ENCODE data around the gene GRID1. TPM values are rescaled to one million over a fixed set of nuclear protein-coding genes. Genes with fewer than 3 reads are reported as not detected.

Gene GRID1
- total and polyA plus RNA-seq, 9 of the 15 experiments (the other 6 are each of a cell fraction or from before 2014, with no cell fraction given): 0.01 to 7.2 (median 1.2) TPM

DNA sequence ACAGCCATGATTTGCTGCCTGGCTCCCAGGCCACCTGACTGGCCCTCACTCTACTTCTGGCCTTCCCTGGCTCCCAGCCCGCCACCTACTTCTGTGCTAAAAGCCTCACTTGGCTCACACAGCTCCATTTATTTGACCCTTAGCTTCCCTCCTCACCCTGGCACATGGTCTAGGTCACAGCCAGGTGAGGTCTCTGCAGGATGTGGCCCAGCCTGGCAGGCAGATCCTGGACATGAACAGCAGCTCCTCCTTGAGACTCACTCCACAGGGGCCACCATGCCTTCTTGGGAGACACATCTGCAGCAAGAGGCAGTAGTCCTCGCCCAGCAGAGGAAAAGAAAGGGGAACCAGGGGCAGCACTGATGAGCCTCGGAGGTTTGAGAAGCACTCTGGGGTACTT, 64.6 kb downstream of the GRID1 start (continued):
- TF ChIP-seq, protein P1, sequence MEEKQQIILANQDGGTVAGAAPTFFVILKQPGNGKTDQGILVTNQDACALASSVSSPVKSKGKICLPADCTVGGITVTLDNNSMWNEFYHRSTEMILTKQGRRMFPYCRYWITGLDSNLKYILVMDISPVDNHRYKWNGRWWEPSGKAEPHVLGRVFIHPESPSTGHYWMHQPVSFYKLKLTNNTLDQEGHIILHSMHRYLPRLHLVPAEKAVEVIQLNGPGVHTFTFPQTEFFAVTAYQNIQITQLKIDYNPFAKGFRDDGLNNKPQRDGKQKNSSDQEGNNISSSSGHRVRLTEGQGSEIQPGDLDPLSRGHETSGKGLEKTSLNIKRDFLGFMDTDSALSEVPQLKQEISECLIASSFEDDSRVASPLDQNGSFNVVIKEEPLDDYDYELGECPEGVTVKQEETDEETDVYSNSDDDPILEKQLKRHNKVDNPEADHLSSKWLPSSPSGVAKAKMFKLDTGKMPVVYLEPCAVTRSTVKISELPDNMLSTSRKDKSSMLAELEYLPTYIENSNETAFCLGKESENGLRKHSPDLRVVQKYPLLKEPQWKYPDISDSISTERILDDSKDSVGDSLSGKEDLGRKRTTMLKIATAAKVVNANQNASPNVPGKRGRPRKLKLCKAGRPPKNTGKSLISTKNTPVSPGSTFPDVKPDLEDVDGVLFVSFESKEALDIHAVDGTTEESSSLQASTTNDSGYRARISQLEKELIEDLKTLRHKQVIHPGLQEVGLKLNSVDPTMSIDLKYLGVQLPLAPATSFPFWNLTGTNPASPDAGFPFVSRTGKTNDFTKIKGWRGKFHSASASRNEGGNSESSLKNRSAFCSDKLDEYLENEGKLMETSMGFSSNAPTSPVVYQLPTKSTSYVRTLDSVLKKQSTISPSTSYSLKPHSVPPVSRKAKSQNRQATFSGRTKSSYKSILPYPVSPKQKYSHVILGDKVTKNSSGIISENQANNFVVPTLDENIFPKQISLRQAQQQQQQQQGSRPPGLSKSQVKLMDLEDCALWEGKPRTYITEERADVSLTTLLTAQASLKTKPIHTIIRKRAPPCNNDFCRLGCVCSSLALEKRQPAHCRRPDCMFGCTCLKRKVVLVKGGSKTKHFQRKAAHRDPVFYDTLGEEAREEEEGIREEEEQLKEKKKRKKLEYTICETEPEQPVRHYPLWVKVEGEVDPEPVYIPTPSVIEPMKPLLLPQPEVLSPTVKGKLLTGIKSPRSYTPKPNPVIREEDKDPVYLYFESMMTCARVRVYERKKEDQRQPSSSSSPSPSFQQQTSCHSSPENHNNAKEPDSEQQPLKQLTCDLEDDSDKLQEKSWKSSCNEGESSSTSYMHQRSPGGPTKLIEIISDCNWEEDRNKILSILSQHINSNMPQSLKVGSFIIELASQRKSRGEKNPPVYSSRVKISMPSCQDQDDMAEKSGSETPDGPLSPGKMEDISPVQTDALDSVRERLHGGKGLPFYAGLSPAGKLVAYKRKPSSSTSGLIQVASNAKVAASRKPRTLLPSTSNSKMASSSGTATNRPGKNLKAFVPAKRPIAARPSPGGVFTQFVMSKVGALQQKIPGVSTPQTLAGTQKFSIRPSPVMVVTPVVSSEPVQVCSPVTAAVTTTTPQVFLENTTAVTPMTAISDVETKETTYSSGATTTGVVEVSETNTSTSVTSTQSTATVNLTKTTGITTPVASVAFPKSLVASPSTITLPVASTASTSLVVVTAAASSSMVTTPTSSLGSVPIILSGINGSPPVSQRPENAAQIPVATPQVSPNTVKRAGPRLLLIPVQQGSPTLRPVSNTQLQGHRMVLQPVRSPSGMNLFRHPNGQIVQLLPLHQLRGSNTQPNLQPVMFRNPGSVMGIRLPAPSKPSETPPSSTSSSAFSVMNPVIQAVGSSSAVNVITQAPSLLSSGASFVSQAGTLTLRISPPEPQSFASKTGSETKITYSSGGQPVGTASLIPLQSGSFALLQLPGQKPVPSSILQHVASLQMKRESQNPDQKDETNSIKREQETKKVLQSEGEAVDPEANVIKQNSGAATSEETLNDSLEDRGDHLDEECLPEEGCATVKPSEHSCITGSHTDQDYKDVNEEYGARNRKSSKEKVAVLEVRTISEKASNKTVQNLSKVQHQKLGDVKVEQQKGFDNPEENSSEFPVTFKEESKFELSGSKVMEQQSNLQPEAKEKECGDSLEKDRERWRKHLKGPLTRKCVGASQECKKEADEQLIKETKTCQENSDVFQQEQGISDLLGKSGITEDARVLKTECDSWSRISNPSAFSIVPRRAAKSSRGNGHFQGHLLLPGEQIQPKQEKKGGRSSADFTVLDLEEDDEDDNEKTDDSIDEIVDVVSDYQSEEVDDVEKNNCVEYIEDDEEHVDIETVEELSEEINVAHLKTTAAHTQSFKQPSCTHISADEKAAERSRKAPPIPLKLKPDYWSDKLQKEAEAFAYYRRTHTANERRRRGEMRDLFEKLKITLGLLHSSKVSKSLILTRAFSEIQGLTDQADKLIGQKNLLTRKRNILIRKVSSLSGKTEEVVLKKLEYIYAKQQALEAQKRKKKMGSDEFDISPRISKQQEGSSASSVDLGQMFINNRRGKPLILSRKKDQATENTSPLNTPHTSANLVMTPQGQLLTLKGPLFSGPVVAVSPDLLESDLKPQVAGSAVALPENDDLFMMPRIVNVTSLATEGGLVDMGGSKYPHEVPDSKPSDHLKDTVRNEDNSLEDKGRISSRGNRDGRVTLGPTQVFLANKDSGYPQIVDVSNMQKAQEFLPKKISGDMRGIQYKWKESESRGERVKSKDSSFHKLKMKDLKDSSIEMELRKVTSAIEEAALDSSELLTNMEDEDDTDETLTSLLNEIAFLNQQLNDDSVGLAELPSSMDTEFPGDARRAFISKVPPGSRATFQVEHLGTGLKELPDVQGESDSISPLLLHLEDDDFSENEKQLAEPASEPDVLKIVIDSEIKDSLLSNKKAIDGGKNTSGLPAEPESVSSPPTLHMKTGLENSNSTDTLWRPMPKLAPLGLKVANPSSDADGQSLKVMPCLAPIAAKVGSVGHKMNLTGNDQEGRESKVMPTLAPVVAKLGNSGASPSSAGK (IDR thresholded peaks at IDR 0.05): no peak
- TF ChIP-seq SMARCA4 (IDR thresholded peaks at IDR 0.05): no peak
- TF ChIP-seq SAFB2 (IDR thresholded peaks at IDR 0.05; ENCODE audit: borderline replicate concordance, low read depth, low read length, severe bottlenecking): no peak
- TF ChIP-seq CHD2 (IDR thresholded peaks at IDR 0.05; ENCODE audit: low read depth, low read length): no peak
- TF ChIP-seq HDAC2 (IDR thresholded peaks at IDR 0.05): no peak
- no peak for TF ChIP-seq POLR2AphosphoS5 (IDR thresholded peaks at IDR 0.05; ENCODE audit: control insufficient read depth, insufficient read depth, low read depth, low read length)
- TF ChIP-seq SREBF2 (CRISPR knock-in tag; IDR thresholded peaks at IDR 0.05): no peak
- no peak for TF ChIP-seq CCNT2 (IDR thresholded peaks at IDR 0.05; ENCODE audit: borderline replicate concordance, extremely low read depth, insufficient read length, low read depth, low read length)
